Suprapubic skin (tissue), 4 donors: ENCODE measurements around the gene TEX264. TPM values are rescaled to one million over a fixed set of nuclear protein-coding genes. Genes with fewer than 3 reads are reported as not detected.

Experiments used
- DNase-seq, 2 donors: peaks; one replicate each; pipeline ENCODE4 v3.0.0-alpha.2; 2019; ENCODE audit warnings: low spot score in 2 of 2
- H3K27ac ChIP-seq: fragments of 200-600 bp; sonication (generic); one replicate; pipeline ENCODE4 v1.5.1; 2019
- H3K27me3 ChIP-seq: fragments of 200-600 bp; sonication (generic); one replicate; pipeline ENCODE4 v1.5.1; 2019
- H3K36me3 ChIP-seq: fragments of 200-600 bp; sonication (generic); one replicate; pipeline ENCODE4 v1.5.1; 2019
- H3K4me1 ChIP-seq: fragments of 200-600 bp; sonication (generic); one replicate; pipeline ENCODE4 v1.5.1; 2019
- H3K4me3 ChIP-seq: fragments of 200-600 bp; sonication (generic); one replicate; pipeline ENCODE4 v1.5.1; 2019; ENCODE audit warnings: mild to moderate bottlenecking
- H3K9me3 ChIP-seq: fragments of 200-600 bp; sonication (generic); one replicate; pipeline ENCODE4 v1.5.1; 2019
- CTCF ChIP-seq, 2 donors: fragments of 200-600 bp in 1 of 2; fragments of 450-650 bp in 1 of 2; sonication (generic) in 1 of 2; IDR thresholded peaks; one replicate each; pipeline ENCODE4 v1.5.1; 2016 to 2019; ENCODE audit warnings: antibody characterized with exemption in 2 of 2, mild to moderate bottlenecking in 1 of 2, moderate library complexity in 1 of 2
- EP300 ChIP-seq: sonication (generic); formaldehyde crosslinking; IDR thresholded peaks from one replicate; pipeline ENCODE4 v1.6.1; 2017; ENCODE audit warnings: antibody characterized with exemption
- POLR2A ChIP-seq, 2 donors: fragments of 450-650 bp; IDR thresholded peaks; one replicate each; pipeline ENCODE4 v1.6.1; 2017; ENCODE audit warnings: antibody characterized with exemption in 2 of 2, mild to moderate bottlenecking in 2 of 2, moderate library complexity in 2 of 2
- POLR2AphosphoS5 ChIP-seq, 3 donors: sonication (generic); formaldehyde crosslinking; IDR thresholded peaks; one replicate each; pipeline ENCODE4 v1.6.1; 2017; ENCODE audit warnings: antibody characterized with exemption in 3 of 3
- WGBS: methylation state at CpG from one replicate; pipeline ENCODE4 v1.1.5; 2018; 5-methylcytosine and 5-hydroxymethylcytosine counted together
- total RNA-seq, 4 donors: library from RNA; depleted of rRNA; stranded (reverse); fragments of >200 nt; gene quantifications; one replicate each; pipeline ENCODE4 v1.1.0, GENCODE V29; 2016

TEX264 gene
- total RNA-seq, 4 donors from 2014 or later, result 52.3 to 137 (median 129) TPM

- no peaks in the 10 kb centered on the region for H3K27me3 ChIP-seq
- H3K9me3 ChIP-seq, result no peaks in the 10 kb centered on the region
- H3K36me3 ChIP-seq, result no peaks in the 10 kb centered on the region
- TF ChIP-seq EP300 (no peak), POLR2AphosphoS5 (IDR thresholded peaks at IDR 0.05) (no peak), POLR2A (IDR thresholded peaks at IDR 0.05) (no peak)
- H3K4me3 ChIP-seq, result no peak overlapping the region
- H3K27ac ChIP-seq, result no peak overlapping the region
- no peaks in the 10 kb centered on the region for H3K4me1 ChIP-seq
- WGBS, result 97% methylated on average over 18 of the region's 19 CpGs
- DNase-seq, result no peak
These were observed 41.9 kb downstream of the TEX264 start for GRCh38 chr3:51712963-51713362.

- Histone ChIP-seq H3K27ac (no peak overlapping the region), H3K36me3 (no peaks in the 10 kb centered on the region), H3K27me3 (no peaks in the 10 kb centered on the region), H3K4me1 (no peaks in the 10 kb centered on the region), H3K4me3 (no peak overlapping the region), H3K9me3 (no peaks in the 10 kb centered on the region)
- TF ChIP-seq POLR2AphosphoS5 (IDR thresholded peaks at IDR 0.05), result no peak
- no peak for TF ChIP-seq POLR2A (IDR thresholded peaks at IDR 0.05)
- TF ChIP-seq EP300, result no peak
- no peak for TF ChIP-seq CTCF (IDR thresholded peaks at IDR 0.05)
- DNase-seq, result peak in 1 of 2 donors; percentile 76
- WGBS, result 89% methylated on average over 22 of the region's 36 CpGs
These were observed 44.4 kb downstream of the TEX264 start for GRCh38 chr3:51715231-51715976.

- TF ChIP-seq POLR2AphosphoS5 (IDR thresholded peaks at IDR 0.05) (no peak), EP300 (no peak), POLR2A (IDR thresholded peaks at IDR 0.05) (no peak), CTCF (IDR thresholded peaks at IDR 0.05) (no peak)
- WGBS, result 97% methylated on average over 8 of the region's 8 CpGs
- Histone ChIP-seq H3K27me3 (no peaks in the 10 kb centered on the region), H3K27ac (no peak overlapping the region), H3K4me3 (no peak overlapping the region), H3K9me3 (no peaks in the 10 kb centered on the region), H3K4me1 (no peaks in the 10 kb centered on the region), H3K36me3 (no peaks in the 10 kb centered on the region)
- no peak for DNase-seq
These were observed 44.9 kb downstream of the TEX264 start for GRCh38 chr3:51715977-51716294.

GRCh38 chr3:51716805-51717204 lies 45.8 kb downstream of the TEX264 start:
- Histone ChIP-seq H3K4me1 (no peaks in the 10 kb centered on the region), H3K36me3 (no peaks in the 10 kb centered on the region), H3K4me3 (no peak overlapping the region), H3K27me3 (no peaks in the 10 kb centered on the region), H3K27ac (no peak overlapping the region), H3K9me3 (no peaks in the 10 kb centered on the region)
- 75% methylated on average over 5 of the region's 5 CpGs for whole genome bisulfite sequencing
- DNase-seq, result no peak
- TF ChIP-seq EP300, result no peak
- TF ChIP-seq POLR2A (IDR thresholded peaks at IDR 0.05), result no peak
- no peak for TF ChIP-seq CTCF (IDR thresholded peaks at IDR 0.05)
- TF ChIP-seq POLR2AphosphoS5 (IDR thresholded peaks at IDR 0.05), result no peak

- peak in 1 of 2 donors; percentile 68 for DNase-seq
- no peaks in the 10 kb centered on the region for H3K4me1 ChIP-seq
- no peak overlapping the region for H3K4me3 ChIP-seq
- 89% methylated on average over 10 of the region's 10 CpGs for WGBS
- no peaks in the 10 kb centered on the region for H3K36me3 ChIP-seq
- H3K9me3 ChIP-seq, result no peaks in the 10 kb centered on the region
- TF ChIP-seq POLR2AphosphoS5 (IDR thresholded peaks at IDR 0.05) (no peak), POLR2A (IDR thresholded peaks at IDR 0.05) (no peak), CTCF (IDR thresholded peaks at IDR 0.05) (no peak), EP300 (no peak)
- H3K27me3 ChIP-seq, result no peaks in the 10 kb centered on the region
- no peak overlapping the region for H3K27ac ChIP-seq
These were observed 46.4 kb downstream of the TEX264 start for GRCh38 chr3:51717446-51717845.
